A549 (cell line): Measurements from ENCODE around the gene PLEKHA6. TPM values are rescaled to one million over a fixed set of nuclear protein-coding genes. Genes with fewer than 3 reads are reported as not detected.
A peak's percentile ranks its signal among the peaks of the same experiment; 100 is the strongest.

Experiments
- ATAC-seq, 2 experiments: fragments of 200-7000 bp in 1 of 2; fragments of >200 bp in 1 of 2; cut with Nextera tagmentation in 1 of 2; cut with Tn5 transposase in 1 of 2; 3 replicates each; pipeline versions ENCODE4 v1.8.0 to v1.9.1; 2018 to 2020; ENCODE audit warnings: mild to moderate bottlenecking in 1 of 2, moderate library complexity in 1 of 2
- CTCF ChIA-PET: fragments of 300-600 bp; sonication (Branson Sonifier 250); formaldehyde crosslinking; extraction: SDS; loops from one replicate; lab custom pipeline; 2021; ENCODE audit warnings: antibody characterized with exemption, inconsistent platforms; lab: Yijun Ruan, JAX
- POLR2A ChIA-PET: fragments of 350-600 bp; formaldehyde crosslinking; extraction: SDS; loops from one replicate; lab custom pipeline; 2021; ENCODE audit warnings: antibody characterized with exemption, inconsistent platforms; lab: Yijun Ruan, JAX
- DNase-seq, 2 experiments: peaks; one replicate each; pipeline versions ENCODE4 v3.0.0 to v3.0.0-alpha.2; 2011 to 2016; ENCODE audit warnings: low read depth in 1 of 2, low spot score in 1 of 2
- FAIRE-seq: peaks from 2 replicates; lab custom pipeline; 2011; peaks lifted over from hg19 to GRCh38; lab: Jason Lieb, UNC
- H3K27ac ChIP-seq, 2 experiments: fragments of >200 bp; sonication (Bioruptor Twin); formaldehyde crosslinking; 3 replicates each; pipeline ENCODE4 v1.5.1; 2016 to 2017
- H3K4me1 ChIP-seq: fragments of >200 bp; sonication (Bioruptor Twin); formaldehyde crosslinking; 3 replicates; pipeline ENCODE4 v1.6.1; 2016
- H3K4me2 ChIP-seq: fragments of >200 bp; sonication (Bioruptor Twin); formaldehyde crosslinking; 3 replicates; pipeline ENCODE4 v1.6.1; 2016
- H3K4me3 ChIP-seq: fragments of >200 bp; sonication (Bioruptor Twin); formaldehyde crosslinking; 3 replicates; pipeline ENCODE4 v1.5.1; 2016
- H3K9me3 ChIP-seq: fragments of >200 bp; sonication (Bioruptor Twin); formaldehyde crosslinking; 3 replicates; pipeline ENCODE4 v1.6.1; 2016
- ATOH8 ChIP-seq: fragments of 250-450 bp; sonication (Bioruptor Pico); IDR thresholded peaks from 2 replicates; pipeline ENCODE4 v1.5.0; 2020; ENCODE audit warnings: low read depth, mild to moderate bottlenecking, moderate library complexity
- BHLHE40 ChIP-seq: IDR thresholded peaks from 2 replicates; pipeline ENCODE4 v1.6.1; 2012; ENCODE audit warnings: low read depth, low read length, inconsistent platforms
- CBX2 ChIP-seq: fragments of 200-600 bp; sonication (generic); IDR thresholded peaks from 2 replicates; pipeline ENCODE4 v1.6.1; 2016; ENCODE audit warnings: low read depth, mild to moderate bottlenecking, borderline replicate concordance
- E2F6 ChIP-seq: IDR thresholded peaks from 2 replicates; pipeline ENCODE4 v1.6.1; 2012; ENCODE audit warnings: low read depth, borderline replicate concordance
- EHMT2 ChIP-seq: fragments of 200-600 bp; sonication (generic); IDR thresholded peaks from 2 replicates; pipeline ENCODE4 v1.6.1; 2016; ENCODE audit warnings: antibody characterized with exemption, low read depth, mild to moderate bottlenecking, moderate library complexity
- EP300 ChIP-seq, 2 experiments: fragments of >200 bp; sonication (Bioruptor Twin); formaldehyde crosslinking; IDR thresholded peaks; 2 replicates in 1 of 2; 3 replicates in 1 of 2; pipeline ENCODE4 v1.6.1; 2016 to 2017
- HOXB5 ChIP-seq: fragments of 250-450 bp; sonication (Bioruptor Pico); IDR thresholded peaks from 2 replicates; pipeline ENCODE4 v1.5.0; 2020; ENCODE audit warnings: mild to moderate bottlenecking, moderate library complexity
- JUNB ChIP-seq: fragments of >200 bp; sonication (Bioruptor Twin); formaldehyde crosslinking; IDR thresholded peaks from 2 replicates; pipeline ENCODE4 v1.6.1; 2016
- MAFK ChIP-seq: fragments of 450-650 bp; IDR thresholded peaks from 2 replicates; pipeline ENCODE4 v1.6.1; 2014; ENCODE audit not compliant: partially characterized antibody
- NPAS2 ChIP-seq: fragments of 250-450 bp; sonication (Bioruptor Pico); IDR thresholded peaks from 2 replicates; pipeline ENCODE4 v1.8.0; 2022; ENCODE audit warnings: mild to moderate bottlenecking, moderate library complexity, borderline replicate concordance
- PBX3 ChIP-seq: IDR thresholded peaks from 2 replicates; pipeline ENCODE4 v1.6.1; 2012
- POLR2A ChIP-seq: IDR thresholded peaks from 2 replicates; pipeline ENCODE4 v1.6.1; 2012; ENCODE audit warnings: mild to moderate bottlenecking, low read length
- POLR2AphosphoS2 ChIP-seq: conservative IDR thresholded peaks from 2 replicates; pipeline ENCODE4 v1.6.1; 2012; ENCODE audit warnings: low read length, improper control_type of control experiment, inconsistent platforms
- RAD21 ChIP-seq, 2 experiments: fragments of >200 bp in 1 of 2; sonication (Bioruptor Twin) in 1 of 2; formaldehyde crosslinking in 1 of 2; IDR thresholded peaks in 1 of 2; conservative IDR thresholded peaks in 1 of 2; 2 replicates in 1 of 2; 3 replicates in 1 of 2; pipeline ENCODE4 v1.6.1; 2012 to 2018; ENCODE audit warnings: inconsistent platforms in 1 of 2
- REST ChIP-seq: fragments of 200-600 bp; sonication (generic); IDR thresholded peaks from 2 replicates; pipeline ENCODE4 v1.6.1; 2016; ENCODE audit warnings: antibody characterized with exemption, mild to moderate bottlenecking, moderate library complexity
- RNF2 ChIP-seq: fragments of 200-600 bp; sonication (generic); IDR thresholded peaks from 2 replicates; pipeline ENCODE4 v1.6.1; 2016; ENCODE audit warnings: low read depth, mild to moderate bottlenecking, antibody characterized with exemption, moderate library complexity, borderline replicate concordance
- SREBF2 ChIP-seq: fragments of 450-650 bp; IDR thresholded peaks from 2 replicates; pipeline ENCODE4 v1.6.1; 2014; ENCODE audit warnings: mild to moderate bottlenecking, moderate library complexity
- TP53 ChIP-seq: fragments of 250-450 bp; sonication (Bioruptor Pico); IDR thresholded peaks from 2 replicates; pipeline ENCODE4 v1.5.0; 2021; ENCODE audit warnings: mild to moderate bottlenecking, moderate library complexity
- USF2 ChIP-seq: fragments of 450-650 bp; IDR thresholded peaks from 2 replicates; pipeline ENCODE4 v1.6.1; 2014; ENCODE audit warnings: antibody characterized with exemption
- WGBS: methylation state at CpG from one replicate; pipeline ENCODE4 v1.1.6; 2017; ENCODE audit errors: missing lambda C conversion rate; 5-methylcytosine and 5-hydroxymethylcytosine counted together
- polyA plus RNA-seq, 4 experiments: library from polyadenylated mRNA; depleted of rRNA in 3 of 4; stranded (reverse); fragments of >200 nt; fragmentation: RNase III in 1 of 4; extraction: RNeasy Plus Mini Kit Qiagen cat#74134 plus additional on column Dnase treatment in 1 of 4; gene quantifications; 2 replicates in 3 of 4; 3 replicates in 1 of 4; pipeline ENCODE4 v1.2.3, GENCODE V29; 2011 to 2017

PLEKHA6 gene
- polyA plus RNA-seq, 2 of the 4 experiments (the other 2 are of a cell fraction) = 13.0 to 26.2 TPM

- Histone ChIP-seq H3K4me1 (peaks cover 35% of the 10 kb centered on the region), H3K4me3 (no peak overlapping the region), H3K27ac (peak overlapping the region in 1 of 2 experiments; percentile 64; a peak in 2 of 6 replicates), H3K9me3 (no peaks in the 10 kb centered on the region)
- POLR2A ChIA-PET = no interaction called here
- no peak for ATAC-seq
- WGBS = 86% methylated on average over 10 of the region's 10 CpGs
- no peak for DNase-seq
- TF ChIP-seq RNF2 (no peak), RAD21 (conservative IDR thresholded peaks at IDR 0.05 in 1 of 2, IDR thresholded peaks at IDR 0.05 in 1 of 2) (no peak)
- TF ChIP-seq, all 56 proteins: peak for 0
- H3K4me2 ChIP-seq = no peak overlapping the region
- no peak for FAIRE-seq
- CTCF ChIA-PET = interaction anchor here (0.8 to 39.0 kb wide), 17 partner anchors 9 to 246 kb away, joined by 3 to 840 read pairs (median 15); partner anchors contain the start of genes GOLT1A and PLEKHA6
Measured at GRCh38 chr1:204256531-204256930, 103.2 kb downstream of the PLEKHA6 start.

GRCh38 chr1:204255966-204256365 lies 103.8 kb downstream of the PLEKHA6 start:
- H3K4me3 ChIP-seq = no peak overlapping the region
- POLR2A ChIA-PET = no interaction called here
- CTCF ChIA-PET = interaction anchor here (1.3 to 39.0 kb wide), 12 partner anchors 8 to 247 kb away, joined by 4 to 840 read pairs (median 16); partner anchors contain the start of genes GOLT1A and PLEKHA6
- peak overlapping the region; percentile 12 to 64; a peak in 3 of 6 replicates for H3K27ac ChIP-seq
- FAIRE-seq (no peak), ATAC-seq (no peak), DNase-seq (no peak)
- TF ChIP-seq POLR2A (0 out of 2 replicates have a peak, but pooled peaks have one; percentile 6), BHLHE40 (no peak)
- no peaks in the 10 kb centered on the region for H3K9me3 ChIP-seq
- peaks cover 35% of the 10 kb centered on the region for H3K4me1 ChIP-seq
- H3K4me2 ChIP-seq = no peak overlapping the region
- WGBS = 83% methylated on average over 5 of the region's 5 CpGs

- peak overlapping the region in 1 of 2 experiments; percentile 23; a peak in 1 of 6 replicates for H3K27ac ChIP-seq
- peaks cover 35% of the 10 kb centered on the region for H3K4me1 ChIP-seq
- no peak overlapping the region for H3K4me3 ChIP-seq
- no peak for ATAC-seq
- H3K4me2 ChIP-seq = no peak overlapping the region
- WGBS = 87% methylated on average over 5 of the region's 5 CpGs
- no peak for TF ChIP-seq E2F6
- TF ChIP-seq CBX2 = no peak
- TF ChIP-seq PBX3 = no peak
- TF ChIP-seq MAFK = no peak
- TF ChIP-seq EHMT2 = no peak
- TF ChIP-seq REST = no peak
- no peak for TF ChIP-seq TP53
- TF ChIP-seq ATOH8 (CRISPR knock-in tag) = no peak
- no peak for TF ChIP-seq USF2
- no peak for TF ChIP-seq POLR2AphosphoS2
- no peak for TF ChIP-seq JUNB
- TF ChIP-seq EP300 (IDR thresholded peaks at IDR 0.05) = no peak
- no peak for TF ChIP-seq HOXB5
- no peak for TF ChIP-seq NPAS2 (CRISPR knock-in tag)
- TF ChIP-seq SREBF2 = no peak
- no peak for DNase-seq
- CTCF ChIA-PET = interaction anchor here (1.0 to 39.0 kb wide), 15 partner anchors 10 to 239 kb away, joined by 3 to 840 read pairs (median 5); partner anchors contain the start of genes GOLT1A, PIK3C2B and PLEKHA6
- POLR2A ChIA-PET = no interaction called here
- H3K9me3 ChIP-seq = no peaks in the 10 kb centered on the region
- no peak for FAIRE-seq
Measured at GRCh38 chr1:204255225-204255624, 104.5 kb downstream of the PLEKHA6 start.
